Glutamatergic neuron (in vitro differentiated cells): ENCODE data around the gene SUN2. TPM values are rescaled to one million over a fixed set of nuclear protein-coding genes. Genes with fewer than 3 reads are reported as not detected.

Source experiments
- DNase-seq: peaks from one replicate; pipeline ENCODE4 v3.0.0; 2022
- H3K27ac Mint-ChIP-seq: one replicate; pipeline ENCODE4 v1.8.0; 2020; ENCODE audit warnings: mild to moderate bottlenecking, mixed read lengths, inconsistent platforms; ENCODE audit not compliant: unreplicated experiment
- H3K27me3 Mint-ChIP-seq: one replicate; pipeline ENCODE4 v1.8.0; 2020; ENCODE audit warnings: mild to moderate bottlenecking, moderate library complexity, mixed read lengths, inconsistent platforms; ENCODE audit not compliant: unreplicated experiment
- H3K36me3 Mint-ChIP-seq: one replicate; pipeline ENCODE4 v1.8.0; 2020; ENCODE audit warnings: mild to moderate bottlenecking, mixed read lengths, inconsistent platforms; ENCODE audit not compliant: unreplicated experiment
- H3K4me1 Mint-ChIP-seq: one replicate; pipeline ENCODE4 v1.8.0; 2020; ENCODE audit warnings: mild to moderate bottlenecking, low read depth, mixed read lengths, inconsistent platforms; ENCODE audit not compliant: unreplicated experiment
- H3K4me3 Mint-ChIP-seq: one replicate; pipeline ENCODE4 v1.8.0; 2020; ENCODE audit warnings: mild to moderate bottlenecking, mixed read lengths, inconsistent platforms; ENCODE audit not compliant: unreplicated experiment
- H3K9me3 Mint-ChIP-seq: one replicate; pipeline ENCODE4 v1.8.0; 2020; ENCODE audit warnings: mild to moderate bottlenecking, moderate library complexity, mixed read lengths, inconsistent platforms; ENCODE audit not compliant: unreplicated experiment
- CTCF ChIP-seq: fragments of 200-600 bp; sonication (generic); IDR thresholded peaks from one replicate; pipeline ENCODE4 v1.5.0; 2021; ENCODE audit not compliant: partially characterized antibody, unreplicated experiment
- total RNA-seq: library from RNA; stranded (reverse); fragmentation: NEBNext Ultra II Directional; extraction: Animal tissue kit (Norgen Biotek cat#: 25700); gene quantifications from one replicate; pipeline ENCODE4 v1.2.1, GENCODE V29; 2021; ENCODE audit not compliant: unreplicated experiment

SUN2 gene
- total RNA-seq, 1 donor from 2014 or later = 174 TPM

- Mint-ChIP-seq H3K4me3 (no peak overlapping the region), H3K4me1 (peaks cover 22% of the 10 kb centered on the region), H3K9me3 (peaks cover 6% of the 10 kb centered on the region), H3K36me3 (peaks cover 7% of the 10 kb centered on the region), H3K27ac (no peak overlapping the region), H3K27me3 (peaks cover 2% of the 10 kb centered on the region)
- no peak for DNase-seq
- no peak for TF ChIP-seq CTCF
These were observed 60.9 kb downstream of the SUN2 start for GRCh38 chr22:38694940-38695339.

DNA sequence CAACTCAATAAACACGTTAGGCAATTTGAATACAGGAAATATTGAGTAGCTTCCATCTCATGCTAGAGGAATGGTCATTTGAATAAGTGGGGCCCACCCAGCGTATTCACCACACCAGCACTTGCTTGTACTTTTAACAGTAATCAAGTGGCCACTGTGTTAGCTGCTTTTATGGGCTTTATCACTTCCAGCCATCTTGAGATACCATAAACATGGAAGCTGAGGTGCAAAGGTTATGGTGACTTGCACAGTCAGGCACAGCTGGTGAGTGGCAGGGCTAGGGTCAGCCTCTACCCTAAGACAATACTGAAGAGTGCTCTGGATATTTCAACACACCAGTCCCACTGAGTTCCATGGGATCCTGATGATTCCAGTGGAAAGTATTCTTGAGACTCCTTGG lies 61.7 kb downstream of the SUN2 start:
- H3K36me3 Mint-ChIP-seq = peaks cover 7% of the 10 kb centered on the region
- no peak overlapping the region for H3K27ac Mint-ChIP-seq
- H3K4me1 Mint-ChIP-seq = peaks cover 22% of the 10 kb centered on the region
- H3K4me3 Mint-ChIP-seq = no peak overlapping the region
- TF ChIP-seq CTCF = no peak
- H3K27me3 Mint-ChIP-seq = peaks cover 2% of the 10 kb centered on the region
- DNase-seq = no peak
- no peaks in the 10 kb centered on the region for H3K9me3 Mint-ChIP-seq

DNA sequence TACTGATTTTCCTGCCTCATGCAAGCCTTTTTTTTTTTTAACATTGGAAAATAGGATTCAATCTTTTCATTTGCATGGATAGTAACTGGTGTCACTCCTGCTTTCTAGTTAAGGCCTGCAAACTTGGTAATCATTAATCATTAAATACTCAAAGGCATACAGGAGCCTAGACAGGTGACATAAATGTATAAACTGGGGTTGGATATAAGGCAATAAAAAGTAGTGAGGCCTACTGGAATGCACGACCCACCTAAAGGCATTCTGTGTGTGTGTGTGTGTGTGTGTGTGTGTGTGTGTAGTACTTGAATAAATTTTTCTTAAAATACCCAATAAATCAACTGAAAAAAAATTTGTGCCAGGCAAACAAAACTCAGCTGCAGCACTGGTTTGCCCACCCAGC lies 66.1 kb downstream of the SUN2 start:
- peaks cover 7% of the 10 kb centered on the region for H3K36me3 Mint-ChIP-seq
- no peak for TF ChIP-seq CTCF
- peaks cover 2% of the 10 kb centered on the region for H3K27me3 Mint-ChIP-seq
- no peak overlapping the region for H3K27ac Mint-ChIP-seq
- no peaks in the 10 kb centered on the region for H3K9me3 Mint-ChIP-seq
- DNase-seq = no peak
- H3K4me3 Mint-ChIP-seq = no peak overlapping the region
- no peaks in the 10 kb centered on the region for H3K4me1 Mint-ChIP-seq

DNA sequence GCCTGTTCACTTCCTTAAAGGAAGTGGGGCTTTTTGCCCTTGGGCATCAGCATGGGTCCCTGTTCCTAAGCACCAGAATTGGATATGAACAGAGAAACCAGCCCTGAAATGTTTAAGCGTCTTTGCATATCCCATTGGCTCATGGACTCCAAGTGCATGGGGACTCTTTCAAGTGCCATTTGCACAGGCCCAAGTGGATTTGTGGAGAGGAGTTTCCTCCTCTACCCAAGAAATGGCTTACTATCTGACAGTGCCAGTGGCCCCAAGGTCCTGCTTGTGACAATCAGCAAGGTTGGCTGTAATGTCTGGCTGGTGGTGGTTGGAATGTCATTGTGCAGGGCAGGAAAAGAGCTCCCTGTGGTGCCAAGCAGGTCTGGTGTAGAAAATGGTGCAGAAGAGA lies 70.0 kb downstream of the SUN2 start:
- H3K27ac Mint-ChIP-seq = no peak overlapping the region
- H3K4me3 Mint-ChIP-seq = no peak overlapping the region
- no peak for TF ChIP-seq CTCF
- DNase-seq = no peak
- peaks cover 2% of the 10 kb centered on the region for H3K27me3 Mint-ChIP-seq
- H3K36me3 Mint-ChIP-seq = peaks cover 7% of the 10 kb centered on the region
- peaks cover 9% of the 10 kb centered on the region for H3K9me3 Mint-ChIP-seq
- peaks cover 8% of the 10 kb centered on the region for H3K4me1 Mint-ChIP-seq

GRCh38 chr22:38684895-38685294 lies 70.9 kb downstream of the SUN2 start:
- H3K27me3 Mint-ChIP-seq = peaks cover 2% of the 10 kb centered on the region
- no peak for TF ChIP-seq CTCF
- no peak overlapping the region for H3K27ac Mint-ChIP-seq
- DNase-seq = no peak
- H3K9me3 Mint-ChIP-seq = peaks cover 9% of the 10 kb centered on the region
- peaks cover 7% of the 10 kb centered on the region for H3K36me3 Mint-ChIP-seq
- no peak overlapping the region for H3K4me3 Mint-ChIP-seq
- H3K4me1 Mint-ChIP-seq = peaks cover 8% of the 10 kb centered on the region

Other genes with a start within 250 kb of the SUN2 start
- gene DDX17, start 249.7 kb downstream of the SUN2 start, total RNA-seq = 530 TPM
- gene DMC1, start 185.8 kb downstream of the SUN2 start, total RNA-seq = 4.2 TPM
- 6.3 TPM for gene FAM227A, start 99.6 kb downstream of the SUN2 start, total RNA-seq
- gene CBY1, start 99.4 kb downstream of the SUN2 start, total RNA-seq = 34.9 TPM
- gene TOMM22, start 74.0 kb downstream of the SUN2 start, total RNA-seq = 61.0 TPM
- gene JOSD1, start 55.1 kb downstream of the SUN2 start, total RNA-seq = 51.0 TPM
- 55.6 TPM for gene GTPBP1, start 50.1 kb downstream of the SUN2 start, total RNA-seq
- gene DNAL4, start 38.1 kb upstream of the SUN2 start, total RNA-seq = 19.4 TPM
- 9.2 TPM for gene NPTXR, start 88.0 kb upstream of the SUN2 start, total RNA-seq
- gene CBX6, start 116.2 kb upstream of the SUN2 start, total RNA-seq = 27.6 TPM
- gene APOBEC3A, start 201.6 kb upstream of the SUN2 start, total RNA-seq = not detected
- not detected for gene APOBEC3B, start 226.3 kb upstream of the SUN2 start, total RNA-seq